Measurements from ENCODE around the gene PCNX1.

DNA sequence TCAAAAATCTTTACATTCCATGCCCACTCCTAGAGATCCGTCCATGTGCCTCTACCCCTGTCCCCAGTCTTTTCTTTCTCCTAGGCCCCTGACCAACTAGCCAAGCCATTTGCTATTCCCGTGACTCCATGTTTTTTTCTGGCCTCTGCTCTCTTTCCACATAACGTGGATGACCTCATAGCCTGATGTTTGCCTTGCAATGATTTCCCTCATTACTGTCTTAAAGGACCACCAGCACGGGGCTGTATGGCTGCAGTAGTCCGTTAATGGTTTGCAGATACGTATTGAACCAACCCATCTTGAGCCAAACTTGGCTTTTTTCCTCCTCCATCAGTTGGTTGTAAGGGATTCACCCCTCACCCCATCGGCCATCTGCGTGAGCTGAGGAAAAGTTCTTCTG is 226.0 kb downstream of the PCNX1 start:
- TF ChIP-seq POLR2AphosphoS5 (IDR thresholded peaks at IDR 0.05) (no peak), POLR2A (IDR thresholded peaks at IDR 0.05) (no peak)
- TF ChIP-seq, protein P1, sequence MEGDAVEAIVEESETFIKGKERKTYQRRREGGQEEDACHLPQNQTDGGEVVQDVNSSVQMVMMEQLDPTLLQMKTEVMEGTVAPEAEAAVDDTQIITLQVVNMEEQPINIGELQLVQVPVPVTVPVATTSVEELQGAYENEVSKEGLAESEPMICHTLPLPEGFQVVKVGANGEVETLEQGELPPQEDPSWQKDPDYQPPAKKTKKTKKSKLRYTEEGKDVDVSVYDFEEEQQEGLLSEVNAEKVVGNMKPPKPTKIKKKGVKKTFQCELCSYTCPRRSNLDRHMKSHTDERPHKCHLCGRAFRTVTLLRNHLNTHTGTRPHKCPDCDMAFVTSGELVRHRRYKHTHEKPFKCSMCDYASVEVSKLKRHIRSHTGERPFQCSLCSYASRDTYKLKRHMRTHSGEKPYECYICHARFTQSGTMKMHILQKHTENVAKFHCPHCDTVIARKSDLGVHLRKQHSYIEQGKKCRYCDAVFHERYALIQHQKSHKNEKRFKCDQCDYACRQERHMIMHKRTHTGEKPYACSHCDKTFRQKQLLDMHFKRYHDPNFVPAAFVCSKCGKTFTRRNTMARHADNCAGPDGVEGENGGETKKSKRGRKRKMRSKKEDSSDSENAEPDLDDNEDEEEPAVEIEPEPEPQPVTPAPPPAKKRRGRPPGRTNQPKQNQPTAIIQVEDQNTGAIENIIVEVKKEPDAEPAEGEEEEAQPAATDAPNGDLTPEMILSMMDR (IDR thresholded peaks at IDR 0.05) = no peak
